ENCODE data around the gene ITPA. TPM values are rescaled to one million over a fixed set of nuclear protein-coding genes. Genes with fewer than 3 reads are reported as not detected.
A peak's percentile ranks its signal among the peaks of the same experiment; 100 is the strongest.

The ITPA gene
- total and polyA plus RNA-seq, 2 of the 13 experiments (the other 11 are each of a cell fraction or from before 2014, with no cell fraction given): 60.1 to 103 TPM

DNA sequence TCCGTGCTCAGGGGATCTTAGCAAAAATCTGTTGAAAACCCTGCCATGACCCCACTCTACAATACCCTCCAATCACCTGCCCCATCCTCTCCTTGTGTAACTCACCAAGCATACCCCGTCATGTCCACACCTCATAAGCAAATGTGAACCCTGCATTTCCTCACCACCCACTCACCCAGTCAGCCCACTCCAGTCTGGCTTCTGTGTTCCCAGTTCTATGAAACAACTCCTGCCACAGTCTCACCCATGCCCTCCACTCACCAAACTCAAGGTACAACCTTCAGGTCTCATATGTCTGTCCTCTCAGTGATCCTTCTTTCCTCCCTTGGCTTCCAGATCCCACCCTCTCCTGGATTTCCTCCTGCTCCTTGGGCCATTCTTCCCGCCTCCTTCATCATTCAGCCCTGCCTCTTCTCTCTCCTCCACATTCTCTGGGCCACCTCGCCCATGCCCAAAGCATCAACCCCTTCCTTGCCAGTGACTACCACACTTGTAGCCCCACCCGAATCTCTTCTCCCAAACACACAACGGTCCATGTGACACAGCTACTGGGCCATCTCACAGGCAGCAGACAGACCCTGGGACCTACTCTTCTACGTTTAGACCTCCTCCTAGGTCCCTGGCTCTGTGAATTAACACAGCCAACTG, 13.6 kb upstream of the ITPA start:
- Histone ChIP-seq H4K20me1 (ENCODE audit: insufficient read depth, low read length) (no peaks in the 10 kb centered on the region), H3K27ac (ENCODE audit: extremely low read length, insufficient read depth, low read length) (no peak overlapping the region), H3K4me2 (ENCODE audit: low read depth, low read length) (no peak overlapping the region), H2AFZ (ENCODE audit: low read length) (no peak overlapping the region), H3K9me3 (ENCODE audit: low read length) (no peaks in the 10 kb centered on the region), H3K27me3 (ENCODE audit: control insufficient read depth in 1 of 2, insufficient read depth in 2 of 2, low read length in 2 of 2) (no peaks in the 10 kb centered on the region), H3K9ac (ENCODE audit: insufficient read depth, low read depth, low read length) (no peak overlapping the region), H3K79me2 (ENCODE audit: insufficient read depth, low read length) (no peaks in the 10 kb centered on the region), H3K4me1 (ENCODE audit: insufficient read depth, low read length) (no peaks in the 10 kb centered on the region), H3K4me3 (replicated peaks in 1 of 3; ENCODE audit: insufficient read depth in 1 of 3, low read depth in 2 of 3, low read length in 3 of 3) (no peak overlapping the region), H3K36me3 (replicated peaks in 1 of 2; ENCODE audit: control insufficient read depth in 1 of 2, insufficient read depth in 2 of 2, low read length in 2 of 2) (peaks cover 65 to 88% of the 10 kb centered on the region in 2 experiments)
- ATAC-seq: no peak
- no peak for DNase-seq (ENCODE audit: low spot score)
- intact Hi-C loops (cut with micrococcal nuclease; ENCODE audit: unreplicated experiment): no loop called here
- POLR2A ChIA-PET: no interaction called here
- FAIRE-seq: no peak
- no TSS peak for BruUV-seq (replicated peaks)
- in situ Hi-C loops (cut with HindIII; ENCODE audit: extremely low pct_ligation_motif_present, low pct_unique_long_range_greater_than_20kb): no loop called here
- WGBS (ENCODE audit: low lambda C conversion rate): 97% methylated on average over 7 of the region's 7 CpGs
- CTCF ChIA-PET (ENCODE audit: low intra/inter-chr PET ratio, low total read pairs): no interaction called here
- TF ChIP-seq RBM22 (optimal IDR thresholded peaks at IDR 0.05; ENCODE audit: low read length) (peak; percentile 48), POLR2A (IDR thresholded peaks at IDR 0.05; ENCODE audit: insufficient read depth in 1 of 2, low read depth in 2 of 2, low read length in 2 of 2) (peak in 1 of 2 experiments; percentile 36; a peak in 1 of 4 replicates), ZBTB42 (CRISPR knock-in tag; IDR thresholded peaks at IDR 0.05) (no peak), MTA3 (CRISPR knock-in tag; IDR thresholded peaks at IDR 0.05) (no peak), JUNB (CRISPR knock-in tag; IDR thresholded peaks at IDR 0.05; ENCODE audit: borderline replicate concordance) (0 out of 2 replicates have a peak, but pooled peaks have one; percentile 26), ERF (CRISPR knock-in tag; IDR thresholded peaks at IDR 0.05) (no peak), ATM (IDR thresholded peaks at IDR 0.05; ENCODE audit: borderline replicate concordance) (peak; percentile 36; the same call in 1 of the 2 replicates)
- TF ChIP-seq, protein P1, sequence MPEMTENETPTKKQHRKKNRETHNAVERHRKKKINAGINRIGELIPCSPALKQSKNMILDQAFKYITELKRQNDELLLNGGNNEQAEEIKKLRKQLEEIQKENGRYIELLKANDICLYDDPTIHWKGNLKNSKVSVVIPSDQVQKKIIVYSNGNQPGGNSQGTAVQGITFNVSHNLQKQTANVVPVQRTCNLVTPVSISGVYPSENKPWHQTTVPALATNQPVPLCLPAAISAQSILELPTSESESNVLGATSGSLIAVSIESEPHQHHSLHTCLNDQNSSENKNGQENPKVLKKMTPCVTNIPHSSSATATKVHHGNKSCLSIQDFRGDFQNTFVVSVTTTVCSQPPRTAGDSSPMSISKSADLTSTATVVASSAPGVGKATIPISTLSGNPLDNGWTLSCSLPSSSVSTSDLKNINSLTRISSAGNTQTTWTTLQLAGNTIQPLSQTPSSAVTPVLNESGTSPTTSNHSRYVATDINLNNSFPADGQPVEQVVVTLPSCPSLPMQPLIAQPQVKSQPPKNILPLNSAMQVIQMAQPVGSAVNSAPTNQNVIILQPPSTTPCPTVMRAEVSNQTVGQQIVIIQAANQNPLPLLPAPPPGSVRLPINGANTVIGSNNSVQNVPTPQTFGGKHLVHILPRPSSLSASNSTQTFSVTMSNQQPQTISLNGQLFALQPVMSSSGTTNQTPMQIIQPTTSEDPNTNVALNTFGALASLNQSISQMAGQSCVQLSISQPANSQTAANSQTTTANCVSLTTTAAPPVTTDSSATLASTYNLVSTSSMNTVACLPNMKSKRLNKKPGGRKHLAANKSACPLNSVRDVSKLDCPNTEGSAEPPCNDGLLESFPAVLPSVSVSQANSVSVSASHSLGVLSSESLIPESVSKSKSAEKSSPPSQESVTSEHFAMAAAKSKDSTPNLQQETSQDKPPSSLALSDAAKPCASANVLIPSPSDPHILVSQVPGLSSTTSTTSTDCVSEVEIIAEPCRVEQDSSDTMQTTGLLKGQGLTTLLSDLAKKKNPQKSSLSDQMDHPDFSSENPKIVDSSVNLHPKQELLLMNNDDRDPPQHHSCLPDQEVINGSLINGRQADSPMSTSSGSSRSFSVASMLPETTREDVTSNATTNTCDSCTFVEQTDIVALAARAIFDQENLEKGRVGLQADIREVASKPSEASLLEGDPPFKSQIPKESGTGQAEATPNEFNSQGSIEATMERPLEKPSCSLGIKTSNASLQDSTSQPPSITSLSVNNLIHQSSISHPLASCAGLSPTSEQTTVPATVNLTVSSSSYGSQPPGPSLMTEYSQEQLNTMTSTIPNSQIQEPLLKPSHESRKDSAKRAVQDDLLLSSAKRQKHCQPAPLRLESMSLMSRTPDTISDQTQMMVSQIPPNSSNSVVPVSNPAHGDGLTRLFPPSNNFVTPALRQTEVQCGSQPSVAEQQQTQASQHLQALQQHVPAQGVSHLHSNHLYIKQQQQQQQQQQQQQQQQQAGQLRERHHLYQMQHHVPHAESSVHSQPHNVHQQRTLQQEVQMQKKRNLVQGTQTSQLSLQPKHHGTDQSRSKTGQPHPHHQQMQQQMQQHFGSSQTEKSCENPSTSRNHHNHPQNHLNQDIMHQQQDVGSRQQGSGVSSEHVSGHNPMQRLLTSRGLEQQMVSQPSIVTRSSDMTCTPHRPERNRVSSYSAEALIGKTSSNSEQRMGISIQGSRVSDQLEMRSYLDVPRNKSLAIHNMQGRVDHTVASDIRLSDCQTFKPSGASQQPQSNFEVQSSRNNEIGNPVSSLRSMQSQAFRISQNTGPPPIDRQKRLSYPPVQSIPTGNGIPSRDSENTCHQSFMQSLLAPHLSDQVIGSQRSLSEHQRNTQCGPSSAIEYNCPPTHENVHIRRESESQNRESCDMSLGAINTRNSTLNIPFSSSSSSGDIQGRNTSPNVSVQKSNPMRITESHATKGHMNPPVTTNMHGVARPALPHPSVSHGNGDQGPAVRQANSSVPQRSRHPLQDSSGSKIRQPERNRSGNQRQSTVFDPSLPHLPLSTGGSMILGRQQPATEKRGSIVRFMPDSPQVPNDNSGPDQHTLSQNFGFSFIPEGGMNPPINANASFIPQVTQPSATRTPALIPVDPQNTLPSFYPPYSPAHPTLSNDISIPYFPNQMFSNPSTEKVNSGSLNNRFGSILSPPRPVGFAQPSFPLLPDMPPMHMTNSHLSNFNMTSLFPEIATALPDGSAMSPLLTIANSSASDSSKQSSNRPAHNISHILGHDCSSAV (CRISPR knock-in tag; IDR thresholded peaks at IDR 0.05; ENCODE audit: borderline replicate concordance): no peak
- TF ChIP-seq, protein P2, sequence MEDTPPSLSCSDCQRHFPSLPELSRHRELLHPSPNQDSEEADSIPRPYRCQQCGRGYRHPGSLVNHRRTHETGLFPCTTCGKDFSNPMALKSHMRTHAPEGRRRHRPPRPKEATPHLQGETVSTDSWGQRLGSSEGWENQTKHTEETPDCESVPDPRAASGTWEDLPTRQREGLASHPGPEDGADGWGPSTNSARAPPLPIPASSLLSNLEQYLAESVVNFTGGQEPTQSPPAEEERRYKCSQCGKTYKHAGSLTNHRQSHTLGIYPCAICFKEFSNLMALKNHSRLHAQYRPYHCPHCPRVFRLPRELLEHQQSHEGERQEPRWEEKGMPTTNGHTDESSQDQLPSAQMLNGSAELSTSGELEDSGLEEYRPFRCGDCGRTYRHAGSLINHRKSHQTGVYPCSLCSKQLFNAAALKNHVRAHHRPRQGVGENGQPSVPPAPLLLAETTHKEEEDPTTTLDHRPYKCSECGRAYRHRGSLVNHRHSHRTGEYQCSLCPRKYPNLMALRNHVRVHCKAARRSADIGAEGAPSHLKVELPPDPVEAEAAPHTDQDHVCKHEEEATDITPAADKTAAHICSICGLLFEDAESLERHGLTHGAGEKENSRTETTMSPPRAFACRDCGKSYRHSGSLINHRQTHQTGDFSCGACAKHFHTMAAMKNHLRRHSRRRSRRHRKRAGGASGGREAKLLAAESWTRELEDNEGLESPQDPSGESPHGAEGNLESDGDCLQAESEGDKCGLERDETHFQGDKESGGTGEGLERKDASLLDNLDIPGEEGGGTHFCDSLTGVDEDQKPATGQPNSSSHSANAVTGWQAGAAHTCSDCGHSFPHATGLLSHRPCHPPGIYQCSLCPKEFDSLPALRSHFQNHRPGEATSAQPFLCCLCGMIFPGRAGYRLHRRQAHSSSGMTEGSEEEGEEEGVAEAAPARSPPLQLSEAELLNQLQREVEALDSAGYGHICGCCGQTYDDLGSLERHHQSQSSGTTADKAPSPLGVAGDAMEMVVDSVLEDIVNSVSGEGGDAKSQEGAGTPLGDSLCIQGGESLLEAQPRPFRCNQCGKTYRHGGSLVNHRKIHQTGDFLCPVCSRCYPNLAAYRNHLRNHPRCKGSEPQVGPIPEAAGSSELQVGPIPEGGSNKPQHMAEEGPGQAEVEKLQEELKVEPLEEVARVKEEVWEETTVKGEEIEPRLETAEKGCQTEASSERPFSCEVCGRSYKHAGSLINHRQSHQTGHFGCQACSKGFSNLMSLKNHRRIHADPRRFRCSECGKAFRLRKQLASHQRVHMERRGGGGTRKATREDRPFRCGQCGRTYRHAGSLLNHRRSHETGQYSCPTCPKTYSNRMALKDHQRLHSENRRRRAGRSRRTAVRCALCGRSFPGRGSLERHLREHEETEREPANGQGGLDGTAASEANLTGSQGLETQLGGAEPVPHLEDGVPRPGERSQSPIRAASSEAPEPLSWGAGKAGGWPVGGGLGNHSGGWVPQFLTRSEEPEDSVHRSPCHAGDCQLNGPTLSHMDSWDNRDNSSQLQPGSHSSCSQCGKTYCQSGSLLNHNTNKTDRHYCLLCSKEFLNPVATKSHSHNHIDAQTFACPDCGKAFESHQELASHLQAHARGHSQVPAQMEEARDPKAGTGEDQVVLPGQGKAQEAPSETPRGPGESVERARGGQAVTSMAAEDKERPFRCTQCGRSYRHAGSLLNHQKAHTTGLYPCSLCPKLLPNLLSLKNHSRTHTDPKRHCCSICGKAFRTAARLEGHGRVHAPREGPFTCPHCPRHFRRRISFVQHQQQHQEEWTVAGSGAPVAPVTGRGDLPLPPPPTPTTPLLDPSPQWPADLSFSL (CRISPR knock-in tag; IDR thresholded peaks at IDR 0.05): no peak

Data from HepG2 (cell line).